Coronary artery (tissue), 2 donors: ENCODE results near the gene CDCA8.

Experiments used
- DNase-seq: peaks from one replicate; pipeline ENCODE4 v3.0.0-alpha.2; 2017; ENCODE audit warnings: low spot score
- H3K27ac ChIP-seq, 2 donors: fragments of 200-600 bp; sonication (generic); one replicate each; pipeline ENCODE4 v1.5.1; 2016 to 2019
- H3K4me3 ChIP-seq: fragments of 200-600 bp; sonication (generic); 2 replicates; pipeline ENCODE4 v1.5.1; 2016; ENCODE audit warnings: mild to moderate bottlenecking, moderate library complexity
- TF ChIP-seq, protein P1 (sequence below): fragments of 200-600 bp; sonication (generic); IDR thresholded peaks from one replicate; pipeline ENCODE4 v1.5.1; 2019; ENCODE audit warnings: antibody characterized with exemption

CDCA8 gene

DNA sequence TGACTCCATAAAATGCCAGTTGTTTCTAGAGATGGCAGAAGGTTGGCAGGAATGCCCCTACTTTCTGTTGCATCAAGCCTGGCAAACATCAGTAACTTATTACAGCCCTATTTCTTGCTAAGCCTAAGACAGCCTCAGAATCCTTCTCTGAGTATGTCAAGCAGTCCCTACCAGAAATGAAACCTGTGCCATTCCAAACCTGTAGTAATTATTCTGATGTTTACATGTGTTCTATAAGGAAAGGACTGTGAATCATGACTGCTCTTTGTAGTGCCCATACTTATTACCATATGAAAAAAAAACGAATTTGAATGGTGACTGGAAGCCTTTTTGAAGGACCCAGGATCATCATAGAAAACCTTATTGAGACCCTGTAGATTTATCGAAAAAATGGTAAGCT is 5.4 kb downstream of the CDCA8 start:
- no peak overlapping the region for H3K27ac ChIP-seq

GRCh38 chr1:37699147-37699546 is 6.8 kb downstream of the CDCA8 start:
- DNase-seq: no peak
- Histone ChIP-seq H3K27ac (no peak overlapping the region), H3K4me3 (no peak overlapping the region)
- TF ChIP-seq, protein P1, sequence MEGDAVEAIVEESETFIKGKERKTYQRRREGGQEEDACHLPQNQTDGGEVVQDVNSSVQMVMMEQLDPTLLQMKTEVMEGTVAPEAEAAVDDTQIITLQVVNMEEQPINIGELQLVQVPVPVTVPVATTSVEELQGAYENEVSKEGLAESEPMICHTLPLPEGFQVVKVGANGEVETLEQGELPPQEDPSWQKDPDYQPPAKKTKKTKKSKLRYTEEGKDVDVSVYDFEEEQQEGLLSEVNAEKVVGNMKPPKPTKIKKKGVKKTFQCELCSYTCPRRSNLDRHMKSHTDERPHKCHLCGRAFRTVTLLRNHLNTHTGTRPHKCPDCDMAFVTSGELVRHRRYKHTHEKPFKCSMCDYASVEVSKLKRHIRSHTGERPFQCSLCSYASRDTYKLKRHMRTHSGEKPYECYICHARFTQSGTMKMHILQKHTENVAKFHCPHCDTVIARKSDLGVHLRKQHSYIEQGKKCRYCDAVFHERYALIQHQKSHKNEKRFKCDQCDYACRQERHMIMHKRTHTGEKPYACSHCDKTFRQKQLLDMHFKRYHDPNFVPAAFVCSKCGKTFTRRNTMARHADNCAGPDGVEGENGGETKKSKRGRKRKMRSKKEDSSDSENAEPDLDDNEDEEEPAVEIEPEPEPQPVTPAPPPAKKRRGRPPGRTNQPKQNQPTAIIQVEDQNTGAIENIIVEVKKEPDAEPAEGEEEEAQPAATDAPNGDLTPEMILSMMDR: no peak

More for the DNA sequence above, 5.4 kb downstream of the CDCA8 start:
- H3K4me3 ChIP-seq: no peak overlapping the region
- TF ChIP-seq, protein P1: no peak
- DNase-seq: no peak

- TF ChIP-seq, protein P1: no peak
- Histone ChIP-seq H3K4me3 (no peak overlapping the region), H3K27ac (no peak overlapping the region)
- DNase-seq: no peak
Measured at GRCh38 chr1:37701051-37701450, 8.7 kb downstream of the CDCA8 start.

DNA sequence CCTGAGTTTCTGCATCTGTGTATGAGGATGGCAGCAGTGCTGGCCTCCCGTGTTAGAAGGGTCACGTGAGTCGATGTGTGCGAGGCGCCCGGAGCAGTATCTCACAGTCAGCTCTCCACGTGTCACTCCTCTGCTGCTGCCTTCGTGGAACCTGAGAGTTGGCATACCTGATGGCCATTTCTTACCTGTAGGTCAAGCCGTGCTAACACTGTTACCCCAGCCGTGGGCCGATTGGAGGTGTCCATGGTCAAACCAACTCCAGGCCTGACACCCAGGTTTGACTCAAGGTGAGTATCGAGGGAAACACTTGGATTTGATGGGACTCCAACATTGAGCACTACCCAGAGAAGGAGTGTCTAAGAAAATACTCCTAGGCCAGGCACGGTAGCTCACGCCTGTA is 10.7 kb downstream of the CDCA8 start:
- DNase-seq: no peak
- TF ChIP-seq, protein P1: no peak

GRCh38 chr1:37704966-37705365 is 12.7 kb downstream of the CDCA8 start:
- TF ChIP-seq, protein P1: no peak
- no peak overlapping the region for H3K4me3 ChIP-seq
- no peak overlapping the region for H3K27ac ChIP-seq
- DNase-seq: no peak

More for the DNA sequence above, 10.7 kb downstream of the CDCA8 start:
- Histone ChIP-seq H3K4me3 (no peak overlapping the region), H3K27ac (no peak overlapping the region)

DNA sequence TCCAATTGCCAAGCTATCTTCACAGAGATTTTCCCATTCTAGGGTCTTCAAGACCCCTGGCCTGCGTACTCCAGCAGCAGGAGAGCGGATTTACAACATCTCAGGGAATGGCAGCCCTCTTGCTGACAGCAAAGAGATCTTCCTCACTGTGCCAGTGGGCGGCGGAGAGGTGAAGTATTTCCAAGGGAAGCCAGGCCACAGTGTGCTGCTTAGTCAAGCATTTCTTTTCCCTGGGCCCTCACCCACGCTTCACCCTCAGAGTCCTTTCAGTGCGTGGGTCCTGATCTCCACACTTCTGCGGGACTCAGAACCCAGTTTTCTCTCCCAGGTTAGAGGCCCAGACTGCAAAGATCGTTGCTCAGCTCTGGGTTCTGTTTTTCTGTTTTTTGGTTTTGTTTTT is 13.1 kb downstream of the CDCA8 start:
- DNase-seq: no peak

GRCh38 chr1:37708471-37708870 is 16.2 kb downstream of the CDCA8 start:
- DNase-seq: no peak

More for the DNA sequence above, 13.1 kb downstream of the CDCA8 start:
- TF ChIP-seq, protein P1: no peak
- no peak overlapping the region for H3K4me3 ChIP-seq
- no peak overlapping the region for H3K27ac ChIP-seq

More at GRCh38 chr1:37708471-37708870, 16.2 kb downstream of the CDCA8 start:
- Histone ChIP-seq H3K27ac (no peak overlapping the region), H3K4me3 (no peak overlapping the region)
- TF ChIP-seq, protein P1: no peak
